ENCODE data around the gene GHR.
A peak's percentile ranks its signal among the peaks of the same experiment; 100 is the strongest.

The GHR gene

GRCh38 chr5:42555010-42555409 lies 131.8 kb downstream of the GHR start:
- DNase-seq (ENCODE audit: low spot score), result no peak
- TF ChIP-seq, protein P1, sequence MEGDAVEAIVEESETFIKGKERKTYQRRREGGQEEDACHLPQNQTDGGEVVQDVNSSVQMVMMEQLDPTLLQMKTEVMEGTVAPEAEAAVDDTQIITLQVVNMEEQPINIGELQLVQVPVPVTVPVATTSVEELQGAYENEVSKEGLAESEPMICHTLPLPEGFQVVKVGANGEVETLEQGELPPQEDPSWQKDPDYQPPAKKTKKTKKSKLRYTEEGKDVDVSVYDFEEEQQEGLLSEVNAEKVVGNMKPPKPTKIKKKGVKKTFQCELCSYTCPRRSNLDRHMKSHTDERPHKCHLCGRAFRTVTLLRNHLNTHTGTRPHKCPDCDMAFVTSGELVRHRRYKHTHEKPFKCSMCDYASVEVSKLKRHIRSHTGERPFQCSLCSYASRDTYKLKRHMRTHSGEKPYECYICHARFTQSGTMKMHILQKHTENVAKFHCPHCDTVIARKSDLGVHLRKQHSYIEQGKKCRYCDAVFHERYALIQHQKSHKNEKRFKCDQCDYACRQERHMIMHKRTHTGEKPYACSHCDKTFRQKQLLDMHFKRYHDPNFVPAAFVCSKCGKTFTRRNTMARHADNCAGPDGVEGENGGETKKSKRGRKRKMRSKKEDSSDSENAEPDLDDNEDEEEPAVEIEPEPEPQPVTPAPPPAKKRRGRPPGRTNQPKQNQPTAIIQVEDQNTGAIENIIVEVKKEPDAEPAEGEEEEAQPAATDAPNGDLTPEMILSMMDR (IDR thresholded peaks at IDR 0.05), result no peak
- Histone ChIP-seq H3K27ac (no peak overlapping the region), H3K4me3 (no peak overlapping the region)

DNA sequence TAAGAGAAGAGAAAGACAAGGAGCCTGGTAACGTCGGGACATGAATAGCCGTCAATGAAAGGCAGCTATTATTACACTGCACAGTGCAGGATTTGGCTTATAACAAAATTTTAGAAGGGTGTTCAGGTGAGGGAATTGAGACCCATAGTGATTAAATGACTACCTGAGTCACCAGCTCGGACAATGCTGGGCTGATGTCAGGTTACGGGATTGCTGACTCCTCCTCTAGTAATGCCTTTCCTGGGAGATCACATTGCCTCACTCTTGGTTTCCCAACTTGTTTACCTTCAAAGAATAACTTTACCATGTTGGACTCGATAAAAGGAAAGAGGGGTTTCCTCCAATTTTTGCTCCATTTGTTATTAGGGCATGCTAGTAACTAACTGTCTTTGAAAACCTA lies 132.6 kb downstream of the GHR start:
- H3K4me3 ChIP-seq, result no peak overlapping the region
- TF ChIP-seq, protein P1 (IDR thresholded peaks at IDR 0.05), result no peak
- no peak overlapping the region for H3K27ac ChIP-seq
- DNase-seq (ENCODE audit: low spot score), result no peak

GRCh38 chr5:42557689-42558088 lies 134.4 kb downstream of the GHR start:
- Histone ChIP-seq H3K27ac (no peak overlapping the region), H3K4me3 (no peak overlapping the region)
- TF ChIP-seq, protein P1 (IDR thresholded peaks at IDR 0.05), result no peak
- no peak for DNase-seq (ENCODE audit: low spot score)

GRCh38 chr5:42561656-42562055 lies 138.4 kb downstream of the GHR start:
- Histone ChIP-seq H3K4me3 (no peak overlapping the region), H3K27ac (no peak overlapping the region)

GRCh38 chr5:42564689-42565356 lies 141.6 kb downstream of the GHR start:
- H3K4me3 ChIP-seq, result no peak overlapping the region
- peak overlapping the region in 1 of 2 donors; percentile 68 for H3K27ac ChIP-seq
- no peak for DNase-seq (ENCODE audit: low spot score)
- TF ChIP-seq, protein P1 (IDR thresholded peaks at IDR 0.05), result no peak

More at GRCh38 chr5:42561656-42562055, 138.4 kb downstream of the GHR start:
- no peak for DNase-seq (ENCODE audit: low spot score)
- TF ChIP-seq, protein P1 (IDR thresholded peaks at IDR 0.05), result no peak

- TF ChIP-seq, protein P1 (IDR thresholded peaks at IDR 0.05), result no peak
- Histone ChIP-seq H3K4me3 (peak overlapping the region; percentile 27), H3K27ac (peak overlapping the region; percentile 62 to 68)
- no peak for DNase-seq (ENCODE audit: low spot score)
Measured at GRCh38 chr5:42566652-42567295, 143.5 kb downstream of the GHR start.

DNA sequence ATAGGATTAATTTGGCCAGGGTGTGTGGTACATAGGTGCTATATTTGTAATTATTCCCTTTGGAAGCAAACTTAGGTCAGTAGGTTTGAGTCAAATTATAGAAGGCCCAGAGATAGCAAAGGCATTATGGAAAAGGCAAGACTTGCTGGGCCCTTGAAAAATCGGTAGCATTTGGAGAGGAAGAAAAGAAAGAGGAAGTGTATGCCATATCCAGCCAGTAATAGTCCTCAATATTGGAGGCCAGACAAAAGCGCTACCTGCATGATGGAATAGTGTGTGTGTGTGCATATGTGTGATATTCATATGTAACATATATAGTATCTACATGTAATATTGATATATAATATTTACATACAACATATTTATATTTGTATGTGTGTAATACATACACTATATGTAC lies 146.1 kb downstream of the GHR start:
- Histone ChIP-seq H3K4me3 (no peak overlapping the region), H3K27ac (no peak overlapping the region)
- TF ChIP-seq, protein P1 (IDR thresholded peaks at IDR 0.05), result no peak
- no peak for DNase-seq (ENCODE audit: low spot score)

Measured in coronary artery (tissue), 2 donors.